Neural crest cell (in vitro differentiated cells): ENCODE data around the gene SMAD2. TPM values are rescaled to one million over a fixed set of nuclear protein-coding genes. Genes with fewer than 3 reads are reported as not detected.

Source experiments
- DNase-seq: peaks from one replicate; pipeline ENCODE4 v3.0.0; 2021; ENCODE audit warnings: low read depth, mixed read lengths, low spot score
- H3K27ac Mint-ChIP-seq: one replicate; pipeline ENCODE4 v1.8.0; 2021; ENCODE audit warnings: mild to moderate bottlenecking, mixed read lengths; ENCODE audit not compliant: unreplicated experiment
- H3K27me3 Mint-ChIP-seq: 2 replicates; pipeline ENCODE4 v1.8.0; 2021; ENCODE audit warnings: low read depth, mild to moderate bottlenecking, mixed read lengths
- H3K36me3 Mint-ChIP-seq: 2 replicates; pipeline ENCODE4 v1.8.0; 2021; ENCODE audit warnings: low read depth, mild to moderate bottlenecking, mixed read lengths
- H3K4me1 Mint-ChIP-seq: 2 replicates; pipeline ENCODE4 v1.8.0; 2021; ENCODE audit warnings: mixed read lengths
- H3K4me3 Mint-ChIP-seq: one replicate; pipeline ENCODE4 v1.8.0; 2021; ENCODE audit warnings: mild to moderate bottlenecking, mixed read lengths
- H3K9me3 Mint-ChIP-seq: 2 replicates; pipeline ENCODE4 v1.8.0; 2021; ENCODE audit warnings: mixed read lengths
- total RNA-seq: library from RNA; stranded (reverse); gene quantifications from 2 replicates; pipeline ENCODE4 v1.2.1, GENCODE V29; 2021
- TF ChIP-seq, protein P1 (sequence below): fragments of 200-600 bp; sonication (generic); conservative IDR thresholded peaks from 2 replicates; pipeline ENCODE4 v1.5.0; 2021; ENCODE audit warnings: antibody characterized with exemption, mild to moderate bottlenecking

Gene SMAD2
- total RNA-seq, 1 donor from 2014 or later: 117 TPM

DNA sequence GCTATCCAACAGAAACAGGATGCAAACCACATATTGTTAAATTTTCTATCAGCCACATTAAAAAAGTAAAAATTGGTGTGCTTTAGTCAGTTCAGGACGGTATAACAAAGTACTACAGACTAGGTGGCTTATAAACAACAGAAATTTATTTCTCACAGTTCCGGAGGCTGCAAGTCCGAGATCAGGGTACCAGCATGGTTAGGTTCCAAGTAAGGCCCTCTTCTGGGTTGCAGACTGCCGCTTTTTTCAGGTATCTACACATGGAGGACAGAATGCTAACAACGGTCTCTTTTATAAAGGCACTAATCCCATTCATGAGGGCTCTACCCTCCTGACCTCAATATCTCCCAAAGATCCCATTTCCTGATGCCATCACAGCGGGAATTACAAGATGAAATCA is 10.5 kb downstream of the SMAD2 start:
- Mint-ChIP-seq H3K4me3 (no peak overlapping the region), H3K4me1 (peaks cover 54% of the 10 kb centered on the region), H3K9me3 (peaks cover 2% of the 10 kb centered on the region), H3K27me3 (no peaks in the 10 kb centered on the region), H3K27ac (no peak overlapping the region), H3K36me3 (peaks cover 3% of the 10 kb centered on the region)
- no peak for DNase-seq
- TF ChIP-seq, protein P1, sequence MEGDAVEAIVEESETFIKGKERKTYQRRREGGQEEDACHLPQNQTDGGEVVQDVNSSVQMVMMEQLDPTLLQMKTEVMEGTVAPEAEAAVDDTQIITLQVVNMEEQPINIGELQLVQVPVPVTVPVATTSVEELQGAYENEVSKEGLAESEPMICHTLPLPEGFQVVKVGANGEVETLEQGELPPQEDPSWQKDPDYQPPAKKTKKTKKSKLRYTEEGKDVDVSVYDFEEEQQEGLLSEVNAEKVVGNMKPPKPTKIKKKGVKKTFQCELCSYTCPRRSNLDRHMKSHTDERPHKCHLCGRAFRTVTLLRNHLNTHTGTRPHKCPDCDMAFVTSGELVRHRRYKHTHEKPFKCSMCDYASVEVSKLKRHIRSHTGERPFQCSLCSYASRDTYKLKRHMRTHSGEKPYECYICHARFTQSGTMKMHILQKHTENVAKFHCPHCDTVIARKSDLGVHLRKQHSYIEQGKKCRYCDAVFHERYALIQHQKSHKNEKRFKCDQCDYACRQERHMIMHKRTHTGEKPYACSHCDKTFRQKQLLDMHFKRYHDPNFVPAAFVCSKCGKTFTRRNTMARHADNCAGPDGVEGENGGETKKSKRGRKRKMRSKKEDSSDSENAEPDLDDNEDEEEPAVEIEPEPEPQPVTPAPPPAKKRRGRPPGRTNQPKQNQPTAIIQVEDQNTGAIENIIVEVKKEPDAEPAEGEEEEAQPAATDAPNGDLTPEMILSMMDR: no peak

DNA sequence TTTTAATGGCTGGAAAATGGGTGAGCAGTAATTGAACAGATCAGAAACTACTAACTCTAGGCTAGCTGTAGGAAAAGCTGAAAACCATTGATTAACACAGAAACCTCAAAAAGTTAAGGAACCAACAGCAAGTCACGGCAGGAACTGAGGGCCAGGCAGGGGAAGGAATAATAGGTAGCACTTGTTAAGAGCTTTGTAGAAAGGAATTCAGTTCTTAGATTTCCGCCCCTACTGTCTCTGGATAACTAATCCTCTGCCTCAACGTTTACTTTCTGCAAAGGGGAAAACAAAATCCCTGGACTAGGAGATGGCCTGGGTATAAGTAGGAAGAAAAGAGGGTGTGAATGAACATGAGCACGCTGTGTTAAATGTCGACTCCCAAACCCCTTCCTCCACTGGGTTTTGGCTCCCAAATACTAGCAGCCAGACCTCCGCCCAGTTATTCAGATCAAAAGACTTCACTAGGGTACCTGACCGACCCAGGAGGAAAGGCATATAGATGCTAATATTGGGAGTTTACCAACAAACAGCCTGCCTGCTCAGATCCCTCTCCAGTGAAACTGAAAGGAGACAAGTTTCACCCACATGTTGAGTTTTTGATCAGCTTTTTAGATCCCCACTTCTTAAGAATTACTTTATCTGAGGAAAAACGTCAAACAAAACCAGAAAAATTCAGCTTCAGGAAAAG is 12.4 kb downstream of the SMAD2 start:
- Mint-ChIP-seq H3K4me3 (no peak overlapping the region), H3K36me3 (peaks cover 3% of the 10 kb centered on the region), H3K4me1 (peaks cover 54% of the 10 kb centered on the region), H3K27me3 (no peaks in the 10 kb centered on the region), H3K27ac (no peak overlapping the region), H3K9me3 (peaks cover 2% of the 10 kb centered on the region)
- no peak for DNase-seq
- TF ChIP-seq, protein P1: no peak

DNA sequence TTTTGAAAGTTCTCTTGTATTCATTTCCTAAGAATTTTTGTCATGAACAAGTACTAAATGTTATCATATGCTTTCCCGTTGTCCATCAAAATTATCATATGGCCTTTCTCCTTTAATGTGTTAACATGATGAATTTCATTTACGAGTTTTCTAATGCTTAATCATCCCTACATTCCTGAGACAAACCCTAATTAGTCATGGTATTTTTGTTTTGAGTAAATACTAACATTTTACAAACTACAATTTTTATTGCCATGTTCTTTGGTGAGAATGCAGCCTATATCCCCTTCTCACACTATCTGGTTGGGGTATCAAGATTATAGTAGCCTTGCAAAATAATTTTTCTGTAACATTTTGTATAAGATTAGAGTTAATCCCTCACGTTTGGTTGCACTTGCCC is 14.5 kb downstream of the SMAD2 start:
- no peak overlapping the region for H3K27ac Mint-ChIP-seq
- peaks cover 2% of the 10 kb centered on the region for H3K9me3 Mint-ChIP-seq
- TF ChIP-seq, protein P1: no peak
- peaks cover 49% of the 10 kb centered on the region for H3K4me1 Mint-ChIP-seq
- no peak for DNase-seq
- no peaks in the 10 kb centered on the region for H3K27me3 Mint-ChIP-seq
- H3K4me3 Mint-ChIP-seq: no peak overlapping the region
- H3K36me3 Mint-ChIP-seq: peaks cover 5% of the 10 kb centered on the region

DNA sequence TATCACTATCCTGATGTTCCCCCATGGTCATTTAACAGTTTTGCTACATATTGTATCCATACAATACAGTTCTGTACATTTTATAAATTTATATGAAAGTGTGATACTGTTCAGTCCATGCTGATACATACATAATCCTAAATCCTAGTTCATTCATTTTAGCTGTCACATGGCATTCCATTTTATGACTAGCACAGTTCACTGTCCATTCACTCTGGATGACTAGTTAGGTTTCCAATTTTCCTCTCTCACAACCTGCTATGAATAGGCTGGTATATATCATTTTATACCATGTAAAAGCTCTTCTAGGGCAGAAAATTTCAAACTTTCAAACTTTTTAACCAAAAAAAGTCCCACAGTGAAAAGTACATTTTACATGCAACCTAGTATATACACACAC is 15.2 kb downstream of the SMAD2 start:
- Mint-ChIP-seq H3K27me3 (no peaks in the 10 kb centered on the region), H3K36me3 (peaks cover 5% of the 10 kb centered on the region), H3K4me3 (no peak overlapping the region), H3K27ac (no peak overlapping the region), H3K4me1 (peaks cover 45% of the 10 kb centered on the region), H3K9me3 (peaks cover 2% of the 10 kb centered on the region)
- no peak for DNase-seq
- TF ChIP-seq, protein P1: no peak

DNA sequence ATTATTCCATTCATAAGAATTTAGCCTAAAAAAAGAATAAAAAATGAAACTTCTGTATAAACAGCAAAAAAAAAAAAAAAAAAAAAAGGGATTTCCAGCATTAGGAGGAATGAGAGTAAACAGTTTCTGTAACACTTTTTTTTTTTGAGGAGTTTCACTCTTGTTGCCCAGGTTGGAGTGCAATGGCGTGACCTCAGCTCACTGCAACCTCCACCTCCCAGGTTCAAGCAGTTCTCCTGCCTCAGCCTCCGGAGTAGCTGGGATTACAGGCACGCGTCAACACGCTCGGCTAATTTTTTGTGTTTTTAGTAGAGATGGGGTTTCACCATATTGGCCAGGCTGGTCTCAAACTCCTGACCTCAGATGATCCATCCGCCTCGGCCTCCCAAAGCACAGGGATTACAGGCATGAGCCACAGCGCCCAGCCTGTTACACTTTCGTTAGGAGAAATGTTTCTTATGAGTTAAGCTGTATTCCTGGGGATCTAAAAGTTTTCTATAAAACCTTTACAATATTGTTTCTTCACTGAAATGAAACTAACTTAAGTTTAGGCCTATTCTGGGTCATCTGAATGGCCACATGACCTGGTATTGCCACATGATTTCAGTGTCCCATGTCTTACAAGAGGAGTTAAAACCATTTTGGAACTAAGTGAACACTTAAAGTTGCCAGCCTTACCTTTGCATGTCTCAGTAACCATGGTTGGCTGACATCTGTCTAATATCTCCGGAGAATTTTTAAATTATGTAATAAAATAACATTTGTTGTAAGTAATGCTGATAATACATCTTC is 17.5 kb downstream of the SMAD2 start:
- Mint-ChIP-seq H3K27me3 (no peaks in the 10 kb centered on the region), H3K27ac (no peak overlapping the region), H3K4me3 (no peak overlapping the region), H3K4me1 (peaks cover 23% of the 10 kb centered on the region), H3K9me3 (no peaks in the 10 kb centered on the region), H3K36me3 (peaks cover 9% of the 10 kb centered on the region)
- DNase-seq: no peak
- TF ChIP-seq, protein P1: no peak
